Measurements from ENCODE around the gene VPS8. TPM values are rescaled to one million over a fixed set of nuclear protein-coding genes. Genes with fewer than 3 reads are reported as not detected.

The VPS8 gene
- total RNA-seq, 1 experiment from 2014 or later, result 37.6 TPM

DNA sequence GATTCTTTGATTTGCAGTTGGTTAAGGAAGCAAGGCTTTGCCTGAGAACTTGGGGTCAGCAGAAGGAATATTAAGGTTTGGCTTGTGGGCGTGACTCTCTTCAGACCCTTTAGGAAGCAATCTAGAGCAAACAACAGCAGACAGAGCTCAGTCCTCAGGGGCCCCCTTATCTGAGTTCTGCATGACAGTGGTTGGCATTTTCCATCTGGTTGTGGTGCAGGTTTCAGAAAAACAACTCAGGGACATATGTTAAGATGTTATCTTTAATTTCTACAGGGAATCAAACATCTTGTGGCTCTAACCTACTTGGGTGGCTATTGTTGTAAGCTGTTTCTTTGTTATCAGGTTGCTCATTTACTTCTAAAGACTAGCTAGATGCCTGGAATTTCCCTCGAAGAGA lies 141.4 kb downstream of the VPS8 start (continued):
- TF ChIP-seq, protein P1, sequence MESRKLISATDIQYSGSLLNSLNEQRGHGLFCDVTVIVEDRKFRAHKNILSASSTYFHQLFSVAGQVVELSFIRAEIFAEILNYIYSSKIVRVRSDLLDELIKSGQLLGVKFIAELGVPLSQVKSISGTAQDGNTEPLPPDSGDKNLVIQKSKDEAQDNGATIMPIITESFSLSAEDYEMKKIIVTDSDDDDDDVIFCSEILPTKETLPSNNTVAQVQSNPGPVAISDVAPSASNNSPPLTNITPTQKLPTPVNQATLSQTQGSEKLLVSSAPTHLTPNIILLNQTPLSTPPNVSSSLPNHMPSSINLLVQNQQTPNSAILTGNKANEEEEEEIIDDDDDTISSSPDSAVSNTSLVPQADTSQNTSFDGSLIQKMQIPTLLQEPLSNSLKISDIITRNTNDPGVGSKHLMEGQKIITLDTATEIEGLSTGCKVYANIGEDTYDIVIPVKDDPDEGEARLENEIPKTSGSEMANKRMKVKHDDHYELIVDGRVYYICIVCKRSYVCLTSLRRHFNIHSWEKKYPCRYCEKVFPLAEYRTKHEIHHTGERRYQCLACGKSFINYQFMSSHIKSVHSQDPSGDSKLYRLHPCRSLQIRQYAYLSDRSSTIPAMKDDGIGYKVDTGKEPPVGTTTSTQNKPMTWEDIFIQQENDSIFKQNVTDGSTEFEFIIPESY (IDR thresholded peaks at IDR 0.05; ENCODE audit: extremely low read depth, insufficient replicate concordance, low read length), result no peak
- no peak for TF ChIP-seq SRF (IDR thresholded peaks at IDR 0.05; ENCODE audit: low read depth)
- no peak for TF ChIP-seq ZNF274 (IDR thresholded peaks at IDR 0.05; ENCODE audit: low read depth, low read length)
- no peak for TF ChIP-seq ELF1 (IDR thresholded peaks at IDR 0.05; ENCODE audit: borderline replicate concordance, low read depth)

DNA sequence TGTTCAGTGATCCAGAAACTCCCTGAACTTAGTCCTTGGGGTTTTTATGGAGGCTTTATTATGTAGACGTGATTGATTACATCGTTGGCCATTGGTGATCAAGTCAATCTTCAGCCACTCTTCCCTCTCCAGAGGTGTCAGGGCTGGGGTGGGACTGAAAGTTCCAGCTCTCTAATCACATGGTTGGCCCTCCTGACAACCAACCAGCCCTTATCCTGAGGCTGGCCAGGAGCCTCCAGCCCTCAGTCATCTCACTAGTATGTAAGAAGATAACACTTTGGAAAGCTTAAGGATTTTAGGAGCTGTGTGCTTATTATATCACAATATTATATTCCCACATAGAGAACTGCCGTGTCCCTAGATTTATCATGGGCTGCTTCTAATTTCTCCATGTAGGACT lies 142.3 kb downstream of the VPS8 start:
- no TSS peak for BruUV-seq (replicated peaks)

More for the DNA sequence above, 142.3 kb downstream of the VPS8 start:
- Histone ChIP-seq H3K36me3 (ENCODE audit: control insufficient read depth in 1 of 2, insufficient read depth in 2 of 2, low read length in 2 of 2) (peaks cover 0 to 9% of the 10 kb centered on the region in 2 experiments; a peak in 2 of 4 replicates), H3K4me1 (ENCODE audit: control insufficient read depth in 1 of 2, insufficient read depth in 2 of 2, low read length in 2 of 2) (no peaks in the 10 kb centered on the region), H3K9ac (ENCODE audit: low read length) (no peak overlapping the region), H4K20me1 (ENCODE audit: insufficient read depth) (no peaks in the 10 kb centered on the region), H3K9me3 (ENCODE audit: control insufficient read depth in 1 of 2, insufficient read depth in 1 of 2, low read depth in 1 of 2, low read length in 2 of 2) (no peaks in the 10 kb centered on the region), H3K27me3 (ENCODE audit: insufficient read depth, low read length) (no peaks in the 10 kb centered on the region), H3K9me2 (ENCODE audit: insufficient read depth) (no peaks in the 10 kb centered on the region), H3K27ac (ENCODE audit: low read depth, low read length) (no peak overlapping the region), H2AFZ (ENCODE audit: low read depth, low read length, poor library complexity, severe bottlenecking) (no peak overlapping the region), H3K4me2 (ENCODE audit: low read length) (no peak overlapping the region), H3K79me2 (ENCODE audit: insufficient read depth, low read length) (no peaks in the 10 kb centered on the region), H3K4me3 (replicated peaks in 1 of 2; ENCODE audit: low read depth in 1 of 2, low read length in 2 of 2) (no peak overlapping the region)
- DNase-seq (ENCODE audit: low read depth, low spot score) (no peak), ATAC-seq (no peak)
- POLR2A ChIA-PET, result no interaction called here
- TF ChIP-seq JUND (IDR thresholded peaks at IDR 0.05) (no peak), RAD21 (IDR thresholded peaks at IDR 0.05; ENCODE audit: low read depth) (no peak), SIN3A (IDR thresholded peaks at IDR 0.05; ENCODE audit: low read depth) (no peak), EZH2 (IDR thresholded peaks at IDR 0.05) (no peak), YY1 (IDR thresholded peaks at IDR 0.05; ENCODE audit: extremely low read depth, insufficient replicate concordance, low read depth, low read length) (no peak), CEBPB (IDR thresholded peaks at IDR 0.05; ENCODE audit: low read depth) (no peak), SP1 (IDR thresholded peaks at IDR 0.05; ENCODE audit: low read depth) (no peak), ELF1 (IDR thresholded peaks at IDR 0.05; ENCODE audit: borderline replicate concordance, low read depth) (no peak), ZNF274 (IDR thresholded peaks at IDR 0.05; ENCODE audit: low read depth, low read length) (no peak), POLR2A (IDR thresholded peaks at IDR 0.05; ENCODE audit: borderline replicate concordance, extremely low read depth, insufficient read depth, insufficient read length) (no peak), CBX3 (IDR thresholded peaks at IDR 0.05; ENCODE audit: low read depth) (no peak), EZH2phosphoT487 (IDR thresholded peaks at IDR 0.05; ENCODE audit: borderline replicate concordance) (no peak)
- TF ChIP-seq, protein P2, sequence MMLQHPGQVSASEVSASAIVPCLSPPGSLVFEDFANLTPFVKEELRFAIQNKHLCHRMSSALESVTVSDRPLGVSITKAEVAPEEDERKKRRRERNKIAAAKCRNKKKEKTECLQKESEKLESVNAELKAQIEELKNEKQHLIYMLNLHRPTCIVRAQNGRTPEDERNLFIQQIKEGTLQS (IDR thresholded peaks at IDR 0.05), result no peak
- TF ChIP-seq, protein P1 (IDR thresholded peaks at IDR 0.05; ENCODE audit: extremely low read depth, insufficient replicate concordance, low read length), result no peak
- TF ChIP-seq, protein P3, sequence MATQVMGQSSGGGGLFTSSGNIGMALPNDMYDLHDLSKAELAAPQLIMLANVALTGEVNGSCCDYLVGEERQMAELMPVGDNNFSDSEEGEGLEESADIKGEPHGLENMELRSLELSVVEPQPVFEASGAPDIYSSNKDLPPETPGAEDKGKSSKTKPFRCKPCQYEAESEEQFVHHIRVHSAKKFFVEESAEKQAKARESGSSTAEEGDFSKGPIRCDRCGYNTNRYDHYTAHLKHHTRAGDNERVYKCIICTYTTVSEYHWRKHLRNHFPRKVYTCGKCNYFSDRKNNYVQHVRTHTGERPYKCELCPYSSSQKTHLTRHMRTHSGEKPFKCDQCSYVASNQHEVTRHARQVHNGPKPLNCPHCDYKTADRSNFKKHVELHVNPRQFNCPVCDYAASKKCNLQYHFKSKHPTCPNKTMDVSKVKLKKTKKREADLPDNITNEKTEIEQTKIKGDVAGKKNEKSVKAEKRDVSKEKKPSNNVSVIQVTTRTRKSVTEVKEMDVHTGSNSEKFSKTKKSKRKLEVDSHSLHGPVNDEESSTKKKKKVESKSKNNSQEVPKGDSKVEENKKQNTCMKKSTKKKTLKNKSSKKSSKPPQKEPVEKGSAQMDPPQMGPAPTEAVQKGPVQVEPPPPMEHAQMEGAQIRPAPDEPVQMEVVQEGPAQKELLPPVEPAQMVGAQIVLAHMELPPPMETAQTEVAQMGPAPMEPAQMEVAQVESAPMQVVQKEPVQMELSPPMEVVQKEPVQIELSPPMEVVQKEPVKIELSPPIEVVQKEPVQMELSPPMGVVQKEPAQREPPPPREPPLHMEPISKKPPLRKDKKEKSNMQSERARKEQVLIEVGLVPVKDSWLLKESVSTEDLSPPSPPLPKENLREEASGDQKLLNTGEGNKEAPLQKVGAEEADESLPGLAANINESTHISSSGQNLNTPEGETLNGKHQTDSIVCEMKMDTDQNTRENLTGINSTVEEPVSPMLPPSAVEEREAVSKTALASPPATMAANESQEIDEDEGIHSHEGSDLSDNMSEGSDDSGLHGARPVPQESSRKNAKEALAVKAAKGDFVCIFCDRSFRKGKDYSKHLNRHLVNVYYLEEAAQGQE (IDR thresholded peaks at IDR 0.05; ENCODE audit: low read depth), result no peak
- TF ChIP-seq, protein P4, sequence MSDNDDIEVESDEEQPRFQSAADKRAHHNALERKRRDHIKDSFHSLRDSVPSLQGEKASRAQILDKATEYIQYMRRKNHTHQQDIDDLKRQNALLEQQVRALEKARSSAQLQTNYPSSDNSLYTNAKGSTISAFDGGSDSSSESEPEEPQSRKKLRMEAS (IDR thresholded peaks at IDR 0.05), result no peak
- RAD21 ChIA-PET (ENCODE audit: low non-redundant PET in 1 of 2, low total read pairs in 2 of 2, uncharacterized antibody in 2 of 2, unreplicated experiment in 2 of 2), result no interaction called here
- CTCF ChIA-PET, result no interaction called here
- intact Hi-C loops (cut with micrococcal nuclease), result no loop called here

All from HCT116 (cell line).